SJSA1 (cell line): Measurements from ENCODE around the gene SLC7A11. TPM values are rescaled to one million over a fixed set of nuclear protein-coding genes. Genes with fewer than 3 reads are reported as not detected.
"Not testable (repeated sequence)": the region's sequence is repeated elsewhere in the genome, so short reads cannot be mapped to it uniquely, and the experiment has no call there.

ENCODE experiments used
- DNase-seq, 2 experiments: peaks; one replicate each; pipeline ENCODE4 v3.0.0-alpha.2; 2015 to 2020; ENCODE audit warnings: low spot score in 2 of 2, low read depth in 1 of 2
- H3K27ac ChIP-seq: fragments of 250-450 bp; sonication (Bioruptor Pico); 2 replicates; pipeline ENCODE4 v1.5.1; 2020; ENCODE audit warnings: mild to moderate bottlenecking, moderate library complexity
- H3K27me3 ChIP-seq: fragments of 250-450 bp; sonication (Bioruptor Pico); replicated peaks from 2 replicates; pipeline ENCODE4 v1.5.1; 2020; ENCODE audit warnings: mild to moderate bottlenecking, moderate library complexity
- H3K36me3 ChIP-seq: fragments of 250-450 bp; sonication (Bioruptor Pico); 2 replicates; pipeline ENCODE4 v1.5.1; 2020; ENCODE audit warnings: mild to moderate bottlenecking
- H3K4me1 ChIP-seq: fragments of 250-450 bp; sonication (Bioruptor Pico); replicated peaks from 2 replicates; pipeline ENCODE4 v1.6.1; 2021; ENCODE audit warnings: mild to moderate bottlenecking
- H3K4me3 ChIP-seq: fragments of 250-450 bp; sonication (Bioruptor Pico); 2 replicates; pipeline ENCODE4 v1.5.1; 2020; ENCODE audit warnings: mild to moderate bottlenecking
- H3K9me3 ChIP-seq: fragments of 250-450 bp; sonication (Bioruptor Pico); replicated peaks from 2 replicates; pipeline ENCODE4 v1.5.1; 2020; ENCODE audit warnings: mild to moderate bottlenecking
- total RNA-seq: library from RNA; depleted of rRNA; stranded (reverse); fragments of >200 nt; shearing (Covaris generic); gene quantifications from 2 replicates; pipeline ENCODE4 v1.2.3, GENCODE V29; 2014

Gene SLC7A11
- total RNA-seq, 1 experiment from 2014 or later = 45.5 TPM

DNA sequence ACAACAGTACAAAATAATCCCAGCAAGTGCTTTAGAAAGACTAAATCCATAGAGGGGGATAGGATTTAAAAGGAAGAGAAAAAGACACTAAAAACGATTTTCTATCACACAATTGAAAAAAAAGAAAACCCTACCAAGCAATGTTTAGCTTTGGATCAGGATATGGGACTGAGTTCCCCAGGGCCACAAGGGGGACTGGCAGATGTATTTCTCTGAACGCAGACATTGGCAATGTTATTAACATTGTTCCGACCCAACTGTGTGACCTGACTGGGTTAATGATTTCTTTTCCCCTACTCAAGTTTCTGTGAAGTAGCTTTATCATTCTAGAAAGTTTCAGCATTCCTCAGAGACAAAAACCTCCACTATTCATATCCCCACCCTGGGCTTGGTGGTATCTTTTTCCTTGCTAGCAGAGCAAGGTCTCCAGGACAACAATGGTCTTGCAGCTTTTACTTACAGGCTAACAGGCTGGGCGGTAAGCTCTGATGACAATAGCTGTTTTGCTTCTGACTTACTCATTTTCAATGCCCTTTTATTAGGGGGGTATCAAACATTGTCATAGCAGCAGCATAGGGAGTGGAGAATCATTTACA is 25.8 kb downstream of the SLC7A11 start:
- Histone ChIP-seq H3K36me3 (peaks cover 86% of the 10 kb centered on the region), H3K9me3 (no peaks in the 10 kb centered on the region), H3K4me1 (peaks cover 31% of the 10 kb centered on the region), H3K4me3 (no peak overlapping the region), H3K27ac (peak overlapping the region; percentile 47), H3K27me3 (no peaks in the 10 kb centered on the region)
- DNase-seq = no peak

DNA sequence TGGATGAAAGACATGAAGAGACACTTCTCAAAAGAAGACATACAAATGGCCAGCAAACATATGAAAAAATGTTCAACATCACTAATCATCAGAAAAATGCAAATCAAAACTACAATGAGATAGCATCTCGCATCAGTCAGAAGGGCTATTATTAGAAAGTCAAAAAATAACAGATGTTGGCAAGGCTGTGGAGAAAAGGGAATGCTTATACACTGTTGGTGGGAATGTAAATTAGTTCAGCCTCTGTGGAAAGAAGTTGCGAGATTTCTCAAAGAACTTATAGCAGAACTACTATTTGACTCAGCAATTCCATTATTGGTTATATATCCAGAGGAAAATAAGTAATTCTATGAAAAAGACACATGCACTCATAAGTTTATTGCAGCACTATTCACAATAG is 31.6 kb downstream of the SLC7A11 start:
- not testable (repeated sequence) for H3K9me3 ChIP-seq, H3K27ac ChIP-seq, H3K4me1 ChIP-seq, H3K27me3 ChIP-seq, H3K4me3 ChIP-seq, DNase-seq
- peaks cover 47% of the 10 kb centered on the region for H3K36me3 ChIP-seq

DNA sequence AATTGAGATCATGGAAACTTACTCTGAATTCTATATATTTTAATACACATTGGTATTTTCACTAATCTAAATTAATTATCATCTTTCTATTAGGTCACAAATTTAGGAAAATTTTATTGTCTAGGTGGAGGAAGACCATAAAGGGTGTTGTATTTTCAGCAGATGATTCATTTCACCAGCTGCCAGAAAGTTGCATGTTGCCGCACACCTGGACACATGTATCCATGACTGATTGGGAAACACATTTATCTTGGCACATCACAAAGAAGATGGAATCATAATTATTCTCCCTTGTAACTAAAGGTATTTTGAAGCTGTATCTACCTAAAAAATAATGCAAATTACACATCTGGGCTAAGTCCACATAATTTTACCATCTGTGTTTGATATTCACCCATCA is 33.1 kb downstream of the SLC7A11 start:
- H3K36me3 ChIP-seq = peaks cover 41% of the 10 kb centered on the region
- no peaks in the 10 kb centered on the region for H3K9me3 ChIP-seq
- H3K27ac ChIP-seq = no peak overlapping the region
- no peak for DNase-seq
- H3K4me1 ChIP-seq = no peaks in the 10 kb centered on the region
- H3K27me3 ChIP-seq = no peaks in the 10 kb centered on the region; the same call in 1 of the 2 replicates
- no peak overlapping the region for H3K4me3 ChIP-seq

DNA sequence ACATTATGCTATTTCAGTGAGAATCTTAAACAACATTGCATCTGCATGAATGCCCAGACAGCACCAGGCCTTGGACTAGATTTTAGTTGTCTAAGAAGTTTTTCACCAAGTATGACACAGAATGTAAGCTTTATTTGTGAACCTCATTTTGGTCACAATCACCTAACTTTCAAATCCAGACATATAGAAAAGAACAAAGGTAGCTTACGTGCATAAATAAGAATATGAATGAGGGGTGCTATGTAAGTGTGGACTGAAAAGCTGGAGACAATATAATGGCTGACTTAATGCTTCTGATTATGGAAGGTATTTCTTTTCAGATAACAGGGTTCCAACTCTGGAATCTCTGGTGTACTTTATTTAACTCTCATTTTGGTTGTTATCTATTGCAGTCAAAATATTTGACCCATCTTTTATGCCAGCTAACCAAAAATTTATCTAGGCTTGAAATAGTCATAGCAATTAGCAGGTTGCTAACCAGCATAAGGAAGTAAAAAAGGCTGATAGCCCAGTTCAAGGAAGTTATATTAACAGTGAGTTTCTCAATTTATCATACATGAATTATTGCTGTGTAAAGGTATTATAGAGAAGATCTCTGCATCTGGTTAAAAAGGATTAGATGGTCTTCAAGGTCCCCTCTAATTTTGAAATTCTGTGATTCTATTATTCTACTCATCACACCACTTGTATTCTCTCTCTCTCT is 36.5 kb downstream of the SLC7A11 start:
- H3K9me3 ChIP-seq = no peaks in the 10 kb centered on the region
- DNase-seq = no peak
- H3K4me3 ChIP-seq = no peak overlapping the region
- no peaks in the 10 kb centered on the region; the same call in 1 of the 2 replicates for H3K27me3 ChIP-seq
- no peaks in the 10 kb centered on the region for H3K4me1 ChIP-seq
- H3K27ac ChIP-seq = no peak overlapping the region
- peaks cover 25% of the 10 kb centered on the region for H3K36me3 ChIP-seq

DNA sequence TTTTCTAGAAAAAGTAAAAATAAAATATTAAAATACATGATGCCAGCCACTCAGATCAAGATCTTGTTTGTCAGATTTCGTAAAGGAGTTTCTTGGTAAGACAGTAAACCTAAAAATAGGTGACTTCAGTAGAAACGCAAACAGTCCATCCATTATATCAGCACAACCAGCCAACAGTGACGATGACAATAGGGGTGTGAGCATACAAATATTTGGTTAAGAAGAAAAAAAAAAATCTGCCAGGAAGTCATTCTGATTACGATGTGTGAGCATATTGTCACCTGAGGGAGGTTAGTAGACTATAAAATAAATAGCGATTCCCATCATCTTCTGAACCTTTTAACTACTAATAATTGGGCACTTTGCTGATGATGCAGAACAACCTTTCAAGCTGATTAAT is 37.6 kb downstream of the SLC7A11 start:
- H3K4me3 ChIP-seq = no peak overlapping the region
- H3K27me3 ChIP-seq = no peaks in the 10 kb centered on the region; the same call in 1 of the 2 replicates
- no peak overlapping the region for H3K27ac ChIP-seq
- H3K36me3 ChIP-seq = peaks cover 22% of the 10 kb centered on the region
- no peaks in the 10 kb centered on the region for H3K4me1 ChIP-seq
- H3K9me3 ChIP-seq = no peaks in the 10 kb centered on the region
- no peak for DNase-seq

DNA sequence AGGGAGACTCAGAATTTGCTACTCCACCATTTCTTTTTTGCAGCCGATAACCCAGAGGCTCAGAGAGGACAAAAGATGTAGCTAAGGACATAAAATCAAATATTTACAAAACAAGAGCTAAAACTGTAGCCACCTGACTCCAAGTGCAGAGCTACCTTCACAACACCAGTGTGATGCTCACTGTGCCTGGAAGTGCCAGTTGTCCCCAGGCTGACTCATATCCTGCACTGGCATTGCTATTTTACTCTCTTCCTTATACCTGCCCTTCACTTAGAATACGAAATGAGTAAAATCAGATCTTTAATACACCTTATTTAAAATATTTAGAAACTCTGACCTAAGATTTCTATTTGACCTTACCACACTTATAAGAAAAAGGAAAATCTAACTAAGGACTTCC is 39.5 kb downstream of the SLC7A11 start:
- no peak for DNase-seq
- Histone ChIP-seq H3K4me1 (no peaks in the 10 kb centered on the region), H3K9me3 (no peaks in the 10 kb centered on the region), H3K27me3 (no peaks in the 10 kb centered on the region), H3K27ac (no peak overlapping the region), H3K4me3 (no peak overlapping the region), H3K36me3 (peaks cover 20% of the 10 kb centered on the region)

DNA sequence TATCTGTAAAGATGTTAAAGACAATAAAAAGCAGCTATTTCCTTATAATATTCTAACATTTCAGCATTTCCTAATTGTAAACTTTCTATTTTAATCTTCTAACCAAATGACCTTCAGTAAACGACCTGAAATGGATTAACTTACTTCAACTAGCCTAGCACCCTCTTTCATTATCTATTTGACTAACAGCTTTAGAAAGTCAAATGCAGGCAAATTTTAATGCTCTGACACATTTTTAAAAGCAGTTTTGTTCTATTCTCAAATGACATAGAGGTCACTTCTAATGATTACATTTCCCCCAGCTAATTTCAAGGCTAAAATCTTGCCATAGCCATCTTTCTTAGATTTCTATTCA is 41.9 kb downstream of the SLC7A11 start:
- Histone ChIP-seq H3K36me3 (peaks cover 24% of the 10 kb centered on the region), H3K27me3 (no peaks in the 10 kb centered on the region), H3K27ac (no peak overlapping the region), H3K4me3 (no peak overlapping the region), H3K4me1 (no peaks in the 10 kb centered on the region), H3K9me3 (no peaks in the 10 kb centered on the region)
- no peak for DNase-seq

DNA sequence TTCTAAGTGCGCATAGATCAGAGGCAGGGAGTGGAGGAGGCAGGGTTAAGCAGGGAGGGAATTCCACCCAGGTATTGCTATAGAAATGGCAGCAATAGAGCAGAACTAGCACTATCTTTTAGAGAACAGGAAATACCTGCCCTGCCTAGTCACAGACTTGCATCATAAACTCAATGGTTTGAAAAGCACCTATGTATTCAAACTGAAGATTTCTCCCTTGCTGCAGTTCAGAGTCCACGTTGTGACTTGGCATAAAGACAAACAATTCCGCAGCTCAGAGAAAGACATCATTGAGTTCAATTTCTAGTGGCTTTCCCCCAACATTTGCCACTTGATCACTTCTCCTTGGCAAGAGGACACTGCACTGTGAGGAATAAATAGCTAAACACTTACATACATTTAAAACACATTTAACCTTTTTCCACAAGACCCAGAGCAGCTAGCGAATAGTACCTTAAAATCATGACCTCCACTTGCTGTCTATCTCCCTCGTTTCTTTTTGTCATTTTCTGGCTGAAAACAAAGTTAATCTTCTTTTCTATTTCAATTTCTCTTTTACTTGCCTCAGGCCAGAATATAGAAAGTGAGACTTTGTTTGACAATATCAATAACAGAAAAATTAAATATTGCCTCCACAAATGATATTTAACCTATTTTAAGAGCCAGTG is 42.4 kb downstream of the SLC7A11 start:
- Histone ChIP-seq H3K4me1 (no peaks in the 10 kb centered on the region), H3K9me3 (no peaks in the 10 kb centered on the region), H3K36me3 (peaks cover 28% of the 10 kb centered on the region), H3K4me3 (no peak overlapping the region), H3K27me3 (no peaks in the 10 kb centered on the region), H3K27ac (no peak overlapping the region)
- no peak for DNase-seq

DNA sequence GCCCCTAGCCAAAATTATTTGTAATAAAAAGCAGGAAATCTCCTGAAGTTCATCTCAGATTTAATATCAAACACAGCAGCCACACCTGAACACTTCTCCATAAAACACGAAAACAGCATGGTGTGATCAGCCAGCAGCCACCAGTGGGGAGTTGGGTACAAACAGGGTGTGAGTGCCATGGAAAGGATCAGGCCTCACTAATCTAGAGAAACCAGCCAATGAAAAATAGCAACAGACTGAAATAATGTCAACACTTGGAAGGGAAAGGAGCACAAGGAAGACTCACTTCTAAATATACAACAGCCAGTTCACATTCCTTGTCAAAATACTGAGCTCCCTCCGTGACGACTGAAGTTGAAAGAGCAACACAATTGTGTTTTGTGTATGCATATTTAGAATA is 46.0 kb downstream of the SLC7A11 start:
- H3K4me3 ChIP-seq = no peak overlapping the region
- DNase-seq = no peak

DNA sequence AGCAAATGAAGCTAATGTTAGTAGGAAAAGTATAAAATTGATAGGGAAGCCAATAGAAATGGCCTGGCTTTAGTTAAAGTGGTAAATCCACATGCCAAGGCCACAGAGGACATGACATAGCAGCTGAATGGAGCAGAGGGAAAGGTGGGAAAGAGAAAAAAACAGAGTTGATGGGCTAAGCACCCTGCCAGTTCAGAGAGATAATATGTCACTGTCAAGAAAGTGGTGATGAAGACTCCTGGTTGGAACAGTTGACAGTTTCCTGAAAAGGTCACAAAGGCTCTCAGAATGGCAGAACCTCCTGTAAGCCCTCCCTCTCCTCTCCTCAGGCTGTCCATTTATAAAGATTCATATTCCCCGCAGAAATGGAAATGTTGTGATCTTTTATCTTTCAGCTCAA is 48.2 kb downstream of the SLC7A11 start:
- Histone ChIP-seq H3K9me3 (no peaks in the 10 kb centered on the region), H3K4me1 (peaks cover 14% of the 10 kb centered on the region), H3K4me3 (no peak overlapping the region), H3K27me3 (no peaks in the 10 kb centered on the region), H3K27ac (no peak overlapping the region), H3K36me3 (peaks cover 22% of the 10 kb centered on the region)
- DNase-seq = no peak

More for the DNA sequence above, 46.0 kb downstream of the SLC7A11 start:
- no peak overlapping the region for H3K27ac ChIP-seq
- no peaks in the 10 kb centered on the region for H3K9me3 ChIP-seq
- H3K27me3 ChIP-seq = no peaks in the 10 kb centered on the region
- H3K4me1 ChIP-seq = peaks cover 6% of the 10 kb centered on the region
- H3K36me3 ChIP-seq = peaks cover 19% of the 10 kb centered on the region

DNA sequence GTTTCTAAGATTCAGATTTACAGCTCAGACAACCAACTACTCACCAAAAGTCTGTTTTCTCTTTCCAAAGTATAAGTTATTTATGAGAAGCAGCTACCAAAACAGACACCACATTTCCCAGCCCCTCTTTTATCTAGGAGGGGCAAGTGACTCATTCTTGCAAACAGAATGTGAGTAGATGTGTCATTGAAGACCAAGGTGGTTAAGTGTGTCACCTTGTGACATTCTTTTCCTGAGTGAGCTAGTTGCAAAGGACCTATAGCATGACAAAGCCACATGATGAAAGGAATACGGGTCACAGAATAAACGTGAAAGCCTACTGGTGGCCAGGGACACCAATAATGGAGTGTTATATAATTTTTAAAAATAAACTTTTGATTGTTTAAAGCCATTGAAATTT is 50.0 kb downstream of the SLC7A11 start:
- no peaks in the 10 kb centered on the region for H3K9me3 ChIP-seq
- H3K4me1 ChIP-seq = peaks cover 23% of the 10 kb centered on the region
- H3K36me3 ChIP-seq = peaks cover 19% of the 10 kb centered on the region
- no peak overlapping the region for H3K4me3 ChIP-seq
- peak; percentile 43 to 48 for DNase-seq
- H3K27me3 ChIP-seq = no peaks in the 10 kb centered on the region
- H3K27ac ChIP-seq = no peak overlapping the region

DNA sequence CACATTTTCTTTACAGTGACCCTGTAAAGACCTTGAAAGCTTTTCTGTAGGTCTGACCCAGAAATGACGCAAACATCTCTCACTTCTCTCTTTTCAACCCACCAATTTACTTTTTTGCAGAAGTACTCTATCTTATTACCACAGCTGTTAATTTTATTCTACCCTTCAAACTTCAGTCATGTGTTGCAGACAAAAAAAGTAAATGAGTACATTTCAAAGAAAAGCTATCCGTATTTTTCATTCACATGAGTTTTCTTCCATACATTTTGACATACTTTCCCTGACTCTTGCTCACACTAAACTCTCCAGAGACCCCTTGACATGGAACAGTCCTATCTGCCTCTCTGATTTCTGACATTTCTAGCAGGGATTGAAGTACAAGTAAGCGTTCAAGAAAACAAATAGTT is 51.7 kb downstream of the SLC7A11 start:
- Histone ChIP-seq H3K4me1 (peaks cover 23% of the 10 kb centered on the region), H3K9me3 (no peaks in the 10 kb centered on the region), H3K27ac (no peak overlapping the region), H3K27me3 (no peaks in the 10 kb centered on the region), H3K36me3 (peaks cover 14% of the 10 kb centered on the region), H3K4me3 (no peak overlapping the region)
- DNase-seq = no peak

DNA sequence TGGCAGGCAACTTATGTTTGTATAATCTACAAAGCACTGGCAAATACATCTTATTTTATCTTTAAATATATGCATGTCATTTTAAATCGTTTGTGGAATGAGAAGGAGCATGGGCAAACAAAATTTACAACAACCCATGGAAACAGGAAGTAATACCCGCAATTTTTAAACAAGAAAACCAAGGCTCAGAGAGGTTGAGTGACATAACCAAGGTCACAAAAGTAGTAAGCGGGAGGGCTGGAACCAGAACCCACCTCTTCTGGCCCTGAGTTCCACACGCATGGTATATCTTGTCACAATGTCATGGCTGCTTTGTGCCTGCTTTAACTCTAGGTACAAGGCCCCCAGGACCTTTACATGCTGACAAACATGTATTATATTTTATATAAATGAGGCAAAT is 52.9 kb downstream of the SLC7A11 start:
- peaks cover 7% of the 10 kb centered on the region for H3K36me3 ChIP-seq
- peak overlapping the region; percentile 69 for H3K27ac ChIP-seq
- H3K4me1 ChIP-seq = peaks cover 23% of the 10 kb centered on the region
- no peak overlapping the region for H3K4me3 ChIP-seq
- no peaks in the 10 kb centered on the region for H3K9me3 ChIP-seq
- DNase-seq = no peak
- no peaks in the 10 kb centered on the region for H3K27me3 ChIP-seq

DNA sequence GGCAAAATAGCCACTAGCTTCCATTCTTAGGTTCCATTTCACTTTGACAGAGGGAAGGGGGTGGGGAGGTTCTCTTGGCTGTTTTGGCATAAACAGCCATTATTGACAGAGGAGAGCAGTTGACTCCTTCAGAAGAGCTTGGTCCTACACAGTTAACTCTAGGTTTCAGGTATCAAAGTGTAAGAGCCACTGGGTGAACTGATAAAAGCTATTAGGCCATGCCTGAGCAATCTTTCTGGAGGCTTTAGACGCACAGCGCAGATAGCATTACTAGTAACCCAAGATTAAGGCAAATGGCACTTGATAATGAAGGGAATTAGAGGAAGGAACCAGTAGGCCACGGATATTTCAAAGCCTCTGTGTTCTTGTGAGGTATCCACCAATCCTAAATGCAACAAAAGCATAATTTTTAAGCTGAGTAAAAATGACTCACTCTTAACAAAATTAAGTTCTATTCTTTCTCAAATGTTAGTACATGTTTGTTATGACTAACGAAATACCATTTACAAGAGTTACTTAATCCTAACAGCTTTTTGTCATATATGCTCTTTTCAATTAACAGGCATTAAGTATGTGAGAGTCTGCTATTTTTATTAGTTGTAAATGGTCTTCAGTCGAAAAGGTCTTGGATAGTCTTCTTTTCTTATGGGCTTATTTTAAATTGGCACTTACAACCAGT is 53.6 kb downstream of the SLC7A11 start:
- peaks cover 23% of the 10 kb centered on the region for H3K4me1 ChIP-seq
- peaks cover 11% of the 10 kb centered on the region for H3K36me3 ChIP-seq
- H3K27ac ChIP-seq = peak overlapping the region; percentile 69
- no peaks in the 10 kb centered on the region for H3K27me3 ChIP-seq
- H3K9me3 ChIP-seq = no peaks in the 10 kb centered on the region
- no peak overlapping the region for H3K4me3 ChIP-seq
- peak in 1 of 2 experiments; percentile 52 for DNase-seq
